ENCODE data around the gene CDKAL1.

Gene CDKAL1

GRCh38 chr6:20846602-20847028, 312.4 kb downstream of the CDKAL1 start:
- intact Hi-C loops (cut with DNase I; ENCODE audit: low total_unique reads): no loop called here
- Histone ChIP-seq H3K27me3 (no peaks in the 10 kb centered on the region), H3K27ac (no peak overlapping the region), H3K9me3 (no peaks in the 10 kb centered on the region), H3K4me1 (peaks cover 0 to 8% (median 2%) of the 10 kb centered on the region in 4 donors), H3K36me3 (no peaks in the 10 kb centered on the region), H3K4me3 (no peak overlapping the region)
- TF ChIP-seq CTCF (IDR thresholded peaks at IDR 0.05): no peak
- DNase-seq: no peak

GRCh38 chr6:20847904-20848303, 313.6 kb downstream of the CDKAL1 start:
- peaks cover 0 to 5% (median 2%) of the 10 kb centered on the region in 4 donors for H3K4me1 ChIP-seq
- no peak for TF ChIP-seq CTCF (IDR thresholded peaks at IDR 0.05)
- no peaks in the 10 kb centered on the region for H3K27me3 ChIP-seq
- H3K27ac ChIP-seq: no peak overlapping the region
- no peak overlapping the region for H3K4me3 ChIP-seq
- H3K36me3 ChIP-seq: no peaks in the 10 kb centered on the region
- H3K9me3 ChIP-seq: no peaks in the 10 kb centered on the region
- intact Hi-C loops (cut with DNase I; ENCODE audit: low total_unique reads): no loop called here
- no peak for DNase-seq

GRCh38 chr6:20850686-20851416, 316.6 kb downstream of the CDKAL1 start:
- Histone ChIP-seq H3K27me3 (no peaks in the 10 kb centered on the region), H3K27ac (no peak overlapping the region), H3K4me1 (peaks cover 0 to 4% (median 0%) of the 10 kb centered on the region in 4 donors), H3K36me3 (no peaks in the 10 kb centered on the region), H3K9me3 (no peaks in the 10 kb centered on the region), H3K4me3 (no peak overlapping the region)
- no peak for TF ChIP-seq CTCF (IDR thresholded peaks at IDR 0.05)
- no peak for DNase-seq
- intact Hi-C loops (cut with DNase I; ENCODE audit: low total_unique reads): no loop called here

- Histone ChIP-seq H3K4me1 (peaks cover 0 to 4% (median 0%) of the 10 kb centered on the region in 4 donors), H3K27ac (no peak overlapping the region), H3K36me3 (no peaks in the 10 kb centered on the region), H3K27me3 (no peaks in the 10 kb centered on the region), H3K9me3 (no peaks in the 10 kb centered on the region), H3K4me3 (no peak overlapping the region)
- no peak for TF ChIP-seq CTCF (IDR thresholded peaks at IDR 0.05)
- DNase-seq: no peak
- intact Hi-C loops (cut with DNase I; ENCODE audit: low total_unique reads): no loop called here
Measured at GRCh38 chr6:20851795-20852194, 317.5 kb downstream of the CDKAL1 start.

GRCh38 chr6:20853828-20854227, 319.6 kb downstream of the CDKAL1 start:
- no peak overlapping the region for H3K4me3 ChIP-seq
- no peaks in the 10 kb centered on the region for H3K4me1 ChIP-seq
- no peaks in the 10 kb centered on the region for H3K9me3 ChIP-seq
- TF ChIP-seq CTCF (IDR thresholded peaks at IDR 0.05): no peak
- no peak for DNase-seq
- H3K27me3 ChIP-seq: no peaks in the 10 kb centered on the region
- no peak overlapping the region for H3K27ac ChIP-seq
- H3K36me3 ChIP-seq: no peaks in the 10 kb centered on the region
- intact Hi-C loops (cut with DNase I; ENCODE audit: low total_unique reads): no loop called here

Data from tibial artery (tissue), 4 donors.